PC-9 (cell line): Measurements from ENCODE around the gene HEPH.

Source experiments
- CTCF ChIP-seq: fragments of 200-600 bp; sonication (generic); conservative IDR thresholded peaks from 2 replicates; pipeline ENCODE4 v1.6.1; 2017; ENCODE audit warnings: mixed run types, antibody characterized with exemption, mild to moderate bottlenecking, moderate library complexity
- EZH2 ChIP-seq: fragments of 200-600 bp; sonication (generic); IDR thresholded peaks from 2 replicates; pipeline ENCODE4 v1.8.0; 2017; ENCODE audit warnings: antibody characterized with exemption, low read depth

GRCh38 chrX:66233209-66233608 lies 69.2 kb downstream of the HEPH start:
- no peak for TF ChIP-seq CTCF
- TF ChIP-seq EZH2, result no peak
